Retina (tissue), 1 donor: ENCODE results near the gene SNX10.
A peak's percentile ranks its signal among the peaks of the same experiment; 100 is the strongest.
"Not testable (repeated sequence)": the region's sequence is repeated elsewhere in the genome, so short reads cannot be mapped to it uniquely, and the experiment has no call there.

ENCODE experiments used
- DNase-seq: peaks from one replicate; pipeline ENCODE4 v3.0.0-alpha.2; 2016

The SNX10 gene, protein sequence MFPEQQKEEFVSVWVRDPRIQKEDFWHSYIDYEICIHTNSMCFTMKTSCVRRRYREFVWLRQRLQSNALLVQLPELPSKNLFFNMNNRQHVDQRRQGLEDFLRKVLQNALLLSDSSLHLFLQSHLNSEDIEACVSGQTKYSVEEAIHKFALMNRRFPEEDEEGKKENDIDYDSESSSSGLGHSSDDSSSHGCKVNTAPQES

GRCh38 chr7:26291699-26292538 is at the start of gene SNX10:
TSS of gene SNX10 (plus strand) at chr7:26291862. CDS start at chr7:26346443, 54,581 bp downstream.
- DNase-seq: peak; percentile 81

DNA sequence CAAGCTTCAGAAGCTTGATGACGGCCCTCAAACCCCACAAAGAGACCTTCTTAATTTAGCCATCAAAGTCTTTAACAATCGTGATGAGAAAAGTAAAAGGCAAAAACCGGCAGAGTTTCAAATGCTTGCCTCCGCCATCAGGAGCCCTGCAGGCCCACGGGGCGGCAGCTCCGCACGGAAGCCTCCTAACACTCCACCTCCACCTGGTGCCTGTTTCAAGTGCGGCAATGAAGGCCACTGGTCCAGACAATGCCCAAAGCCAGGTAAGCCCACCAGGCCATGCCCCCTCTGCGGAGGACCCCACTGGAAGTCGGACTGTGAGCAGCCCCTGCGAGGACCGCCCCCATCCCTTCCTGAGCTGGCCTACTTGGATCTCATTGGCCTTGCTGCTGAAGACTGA is 46.5 kb upstream of the SNX10 start:
- no peak for DNase-seq

- no peak for DNase-seq
Measured at GRCh38 chr7:26250239-26250638, 41.4 kb upstream of the SNX10 start.

DNA sequence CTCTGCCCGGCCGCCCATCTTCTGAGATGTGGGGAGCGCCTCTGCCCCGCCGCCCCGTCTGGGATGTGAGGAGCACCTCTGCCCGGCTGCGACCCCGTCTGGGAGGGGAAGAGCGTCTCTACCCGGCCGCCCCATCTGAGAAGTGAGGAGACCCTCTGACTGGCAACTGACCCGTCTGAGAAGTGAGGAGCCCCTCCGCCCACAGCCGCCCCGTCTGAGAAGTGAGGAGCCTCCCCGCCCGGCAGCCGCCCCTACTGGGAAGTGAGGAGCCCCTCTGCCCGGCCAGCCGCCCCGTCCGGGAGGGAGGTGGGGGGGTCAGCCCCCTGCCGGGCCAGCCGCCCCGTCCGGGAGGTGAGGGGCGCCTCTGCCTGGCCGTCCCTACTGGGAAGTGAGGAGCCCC is 29.8 kb upstream of the SNX10 start:
- DNase-seq: not testable (repeated sequence)

DNA sequence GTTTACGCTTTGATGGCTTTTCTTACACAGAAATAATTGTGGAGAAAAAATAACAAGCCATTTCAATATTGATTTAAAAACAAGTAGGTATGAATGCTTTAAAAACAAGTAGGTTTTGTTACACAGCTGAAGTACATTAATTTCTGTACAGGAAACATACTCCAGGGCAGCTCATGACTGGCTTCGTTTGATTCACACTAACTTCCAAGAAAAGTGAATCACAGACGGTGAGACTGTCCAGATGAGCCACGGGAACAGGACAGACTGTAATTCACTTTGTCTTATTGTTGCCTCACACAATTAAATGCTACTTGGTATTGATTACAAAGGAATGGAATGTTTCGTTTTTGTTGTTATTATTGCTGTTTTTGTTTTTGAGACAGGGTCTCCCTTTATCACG is 26.6 kb upstream of the SNX10 start:
- DNase-seq: no peak

DNA sequence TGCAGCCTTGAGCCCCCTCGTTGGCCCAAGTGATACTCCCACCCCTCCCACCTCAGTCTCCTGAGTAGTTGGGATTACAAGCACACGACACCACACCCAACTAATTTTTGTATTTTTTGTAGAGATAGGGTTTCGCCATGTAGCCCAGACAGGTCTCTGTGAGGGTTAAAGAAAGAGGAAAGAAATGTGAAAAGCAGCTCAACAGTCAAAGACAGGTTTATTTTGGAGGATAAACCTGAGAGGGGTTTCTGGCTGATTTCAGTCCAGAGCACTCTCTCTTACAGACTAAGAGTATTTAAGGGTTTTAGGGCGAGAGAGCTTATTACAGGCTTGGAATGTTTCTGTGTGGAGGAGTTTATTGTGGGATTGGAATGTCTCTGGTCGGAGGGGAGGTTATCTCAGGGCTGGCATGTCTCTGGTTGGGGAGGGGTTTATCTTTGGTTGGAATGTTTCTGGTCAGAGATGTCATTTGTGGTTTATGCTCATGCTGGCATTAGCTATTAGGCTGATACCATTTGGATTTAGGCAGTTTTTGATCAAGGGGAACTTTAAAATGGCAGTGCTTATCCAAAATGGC is 26.1 kb upstream of the SNX10 start:
- no peak for DNase-seq

GRCh38 chr7:26267601-26268166 is 24.0 kb upstream of the SNX10 start:
- DNase-seq: no peak

GRCh38 chr7:26275213-26275612 is 16.4 kb upstream of the SNX10 start:
- DNase-seq: no peak

DNA sequence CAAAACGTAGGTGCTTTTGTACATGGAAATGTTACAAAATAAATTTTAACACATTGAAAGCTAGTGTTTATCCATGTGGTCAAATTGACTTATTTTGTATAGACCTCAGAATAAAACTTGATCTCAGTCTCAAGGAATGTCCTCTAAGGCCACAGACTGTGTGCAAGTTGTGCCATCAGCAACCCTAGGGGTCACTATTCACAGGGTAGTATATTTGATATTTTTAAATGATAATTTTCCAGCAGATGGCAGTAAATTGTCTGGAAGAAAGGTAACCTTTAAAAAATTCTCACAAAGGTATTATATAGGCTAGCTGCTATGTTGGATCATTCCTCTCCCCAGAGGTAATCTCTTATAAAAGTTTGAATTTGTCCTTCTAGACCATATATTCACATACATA is 12.9 kb upstream of the SNX10 start:
- DNase-seq: no peak

DNA sequence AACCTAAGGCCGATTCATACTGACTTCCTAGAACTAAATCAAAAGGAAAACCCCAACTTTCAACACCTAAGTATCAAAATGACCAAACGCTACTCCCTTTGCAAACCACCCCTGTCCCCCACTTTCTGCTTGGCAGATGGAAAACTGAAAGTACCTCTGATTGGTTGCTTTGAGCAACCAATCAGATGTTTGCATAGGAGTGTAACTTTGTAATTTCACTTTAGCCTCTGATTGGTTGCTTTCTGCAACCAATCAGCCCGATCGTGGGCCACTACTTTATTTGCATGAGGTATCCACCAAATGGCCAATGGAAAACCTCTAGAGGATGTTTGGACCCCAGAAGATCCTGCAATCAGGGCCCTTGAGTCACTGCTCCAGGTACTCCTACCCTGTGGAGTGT is 12.3 kb upstream of the SNX10 start:
- DNase-seq: no peak

GRCh38 chr7:26280097-26280496 is 11.6 kb upstream of the SNX10 start:
- DNase-seq: no peak

- DNase-seq: no peak
Measured at GRCh38 chr7:26280723-26281122, 10.9 kb upstream of the SNX10 start.

GRCh38 chr7:26284477-26284876 is 7.2 kb upstream of the SNX10 start:
- DNase-seq: no peak

DNA sequence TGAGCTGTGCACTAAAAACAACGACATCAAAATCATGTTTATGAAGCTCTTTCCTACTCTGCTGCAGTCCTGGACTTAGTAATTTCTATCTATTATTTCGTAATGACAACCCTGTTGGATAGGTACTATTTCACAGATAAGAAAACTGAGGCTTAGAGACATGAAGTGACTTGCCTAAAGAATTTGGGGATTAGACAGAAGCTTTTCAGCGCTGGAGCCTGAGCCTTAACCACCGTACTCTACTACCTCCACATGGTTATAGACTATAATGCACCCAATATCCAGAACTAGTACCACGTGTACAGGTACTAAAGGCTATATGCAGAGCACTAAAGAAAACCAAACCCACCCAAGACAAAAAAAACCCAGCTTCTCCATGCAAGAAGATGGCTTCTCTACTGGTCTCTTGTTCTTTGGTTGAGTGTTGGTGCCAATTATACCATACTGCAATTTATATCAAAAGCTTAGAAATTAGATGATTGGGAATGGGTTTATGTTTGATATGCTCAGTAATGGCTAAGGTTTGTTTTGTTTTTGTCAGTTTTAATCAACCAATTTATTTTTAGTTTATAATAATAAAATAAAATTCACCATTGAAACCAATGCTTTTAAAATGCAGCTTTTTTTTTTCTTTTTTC is 6.5 kb upstream of the SNX10 start:
- DNase-seq: no peak

- DNase-seq: no peak
Measured at GRCh38 chr7:26286157-26286556, 5.5 kb upstream of the SNX10 start.

- not testable (repeated sequence) for DNase-seq
Measured at GRCh38 chr7:26288126-26288525, 3.5 kb upstream of the SNX10 start.

DNA sequence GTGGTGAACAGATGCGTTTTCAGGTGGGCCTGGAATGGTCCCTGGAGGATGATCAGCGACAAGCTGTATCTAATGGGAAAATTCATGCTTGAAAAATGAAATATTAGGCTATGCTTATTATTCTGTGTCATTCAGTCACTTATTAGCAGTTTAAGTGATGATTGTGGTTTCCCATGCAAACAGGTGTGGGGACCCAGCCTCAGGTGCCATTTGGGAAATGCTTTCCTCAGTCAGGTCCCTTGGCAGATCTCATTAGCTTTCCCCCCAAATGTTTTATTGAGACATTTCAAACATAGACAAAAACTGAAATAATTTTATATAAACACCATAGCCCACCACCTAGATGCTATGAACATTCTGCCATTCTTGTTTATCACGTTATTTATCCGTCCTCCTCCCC is 411 bp upstream of the SNX10 start:
- DNase-seq: no peak

DNA sequence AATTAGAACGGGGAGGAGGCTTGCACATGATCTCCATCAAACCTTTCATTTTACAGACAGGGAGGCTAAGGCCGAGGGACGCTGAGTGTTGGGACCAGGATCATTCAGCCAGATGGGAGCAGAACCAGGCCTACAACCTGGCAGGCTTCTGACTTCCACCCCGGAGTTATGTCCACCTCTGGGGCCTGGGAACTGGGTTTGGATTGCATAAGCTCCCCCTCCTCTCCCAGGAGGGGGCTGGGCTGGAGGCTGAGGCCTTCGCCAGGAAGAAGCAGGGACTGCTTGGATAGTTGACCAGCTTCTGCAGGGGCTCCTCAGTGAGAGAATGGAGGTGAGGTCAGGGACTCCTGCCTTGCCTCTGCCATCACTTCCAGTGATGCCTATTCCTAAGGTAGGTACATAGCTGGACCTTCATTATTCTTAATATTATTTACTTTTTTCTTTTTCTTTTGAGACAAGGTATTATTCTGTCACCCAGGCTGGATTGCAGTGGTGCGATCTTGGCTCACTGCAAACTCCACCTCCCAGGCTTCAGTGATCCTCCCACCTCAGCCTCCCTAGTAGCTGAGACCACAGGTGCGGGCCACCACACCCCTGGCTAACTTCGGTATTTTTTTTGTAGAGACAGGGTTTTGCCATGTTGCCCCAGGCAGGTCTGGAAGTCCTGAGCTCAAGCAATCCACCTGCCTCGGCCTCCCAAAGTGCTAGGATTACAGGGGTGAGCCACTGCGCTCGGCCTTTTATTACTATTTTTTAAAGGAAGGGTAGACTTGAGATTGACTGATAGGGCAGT is 1.3 kb downstream of the SNX10 start:
- DNase-seq: peak; percentile 40

GRCh38 chr7:26293569-26294308 is 2.1 kb downstream of the SNX10 start:
- no peak for DNase-seq

- no peak for DNase-seq
Measured at GRCh38 chr7:26295015-26295414, 3.4 kb downstream of the SNX10 start.

- no peak for DNase-seq
Measured at GRCh38 chr7:26295586-26295985, 3.9 kb downstream of the SNX10 start.
